Stimulated activated CD4-positive, alpha-beta T cell treated with anti-CD3 and anti-CD28 coated beads, Interleukin-15, amount 100 ng/mL, for 48 hours (primary cell): ENCODE results near the gene NOVA1.
"Not testable (repeated sequence)": the region's sequence is repeated elsewhere in the genome, so short reads cannot be mapped to it uniquely, and the experiment has no call there.

Experiments
- DNase-seq, 2 donors: peaks; one replicate each; pipeline ENCODE4 v3.0.0-alpha.2; 2020; ENCODE audit warnings: low read depth in 2 of 2

NOVA1 gene, protein sequence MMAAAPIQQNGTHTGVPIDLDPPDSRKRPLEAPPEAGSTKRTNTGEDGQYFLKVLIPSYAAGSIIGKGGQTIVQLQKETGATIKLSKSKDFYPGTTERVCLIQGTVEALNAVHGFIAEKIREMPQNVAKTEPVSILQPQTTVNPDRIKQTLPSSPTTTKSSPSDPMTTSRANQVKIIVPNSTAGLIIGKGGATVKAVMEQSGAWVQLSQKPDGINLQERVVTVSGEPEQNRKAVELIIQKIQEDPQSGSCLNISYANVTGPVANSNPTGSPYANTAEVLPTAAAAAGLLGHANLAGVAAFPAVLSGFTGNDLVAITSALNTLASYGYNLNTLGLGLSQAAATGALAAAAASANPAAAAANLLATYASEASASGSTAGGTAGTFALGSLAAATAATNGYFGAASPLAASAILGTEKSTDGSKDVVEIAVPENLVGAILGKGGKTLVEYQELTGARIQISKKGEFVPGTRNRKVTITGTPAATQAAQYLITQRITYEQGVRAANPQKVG

DNA sequence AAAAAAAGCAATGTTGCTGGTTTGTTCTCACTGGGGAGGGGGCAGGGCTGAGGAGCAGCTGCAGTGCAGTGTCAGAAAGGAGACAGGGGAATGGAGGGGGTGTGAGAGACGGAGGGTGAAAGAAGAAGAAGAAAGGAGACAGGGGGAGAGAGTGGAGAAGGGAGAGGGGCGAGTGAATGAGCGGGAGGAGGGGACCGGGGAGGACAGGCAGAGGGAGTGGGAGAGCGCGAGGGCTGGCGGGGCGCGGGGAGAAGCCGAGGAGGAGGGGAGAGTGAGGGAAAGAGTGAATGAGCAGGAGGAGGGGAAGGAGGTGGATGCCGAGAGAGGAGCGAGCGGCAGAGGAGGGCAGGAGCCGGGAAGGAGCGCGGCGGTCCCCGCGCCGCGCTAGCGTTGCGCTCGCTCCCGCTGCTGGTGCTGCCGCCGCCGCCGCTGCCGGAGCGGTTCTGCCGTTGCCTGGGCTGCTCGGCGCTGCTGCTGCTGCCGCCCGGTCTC lies at the start of gene NOVA1:
Gene NOVA1 (minus strand): TSS at position 445 of the 492 bp plus-strand sequence. CDS start 597 bp downstream, outside the sequence.
- no peak for DNase-seq

DNA sequence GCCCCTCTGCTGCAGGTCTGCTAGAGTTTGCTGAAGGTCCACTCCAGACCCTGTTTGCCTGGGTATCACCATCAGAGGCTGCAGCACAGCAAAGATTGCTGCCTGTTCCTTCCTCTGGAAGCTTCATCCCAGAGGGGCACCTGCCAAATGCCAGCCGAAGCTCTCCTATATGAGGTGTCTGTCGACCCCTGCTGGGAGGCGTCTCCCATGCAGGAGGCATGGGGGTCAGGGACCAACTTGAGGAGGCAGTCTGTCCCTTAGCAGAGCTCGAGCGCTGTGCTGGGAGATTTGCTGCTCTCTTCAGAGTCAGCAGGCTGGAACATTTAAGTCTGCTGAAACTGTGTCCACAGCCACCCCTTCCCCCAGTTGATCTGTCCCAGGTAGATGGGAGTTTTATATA lies 47.2 kb upstream of the NOVA1 start:
- not testable (repeated sequence) for DNase-seq

DNA sequence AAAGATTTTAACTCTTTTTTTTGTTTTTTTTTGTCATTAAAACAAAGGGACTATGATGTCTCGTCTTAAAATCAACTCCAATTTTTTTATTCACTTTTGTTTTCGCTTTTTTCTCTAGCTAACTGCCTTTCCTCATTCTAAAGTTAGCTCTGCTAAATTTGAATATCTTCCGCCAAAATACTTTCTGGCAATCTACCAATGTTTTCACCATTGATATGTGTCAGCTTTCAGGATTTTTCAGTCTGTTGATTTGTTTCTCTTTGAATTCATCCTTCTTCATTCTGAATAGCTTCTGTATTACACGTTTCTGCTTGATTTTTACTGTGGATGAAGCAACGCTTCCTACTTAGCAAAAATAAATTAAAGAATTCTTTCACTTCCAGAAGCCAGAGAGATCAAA lies 38.7 kb upstream of the NOVA1 start:
- DNase-seq, result no peak

DNA sequence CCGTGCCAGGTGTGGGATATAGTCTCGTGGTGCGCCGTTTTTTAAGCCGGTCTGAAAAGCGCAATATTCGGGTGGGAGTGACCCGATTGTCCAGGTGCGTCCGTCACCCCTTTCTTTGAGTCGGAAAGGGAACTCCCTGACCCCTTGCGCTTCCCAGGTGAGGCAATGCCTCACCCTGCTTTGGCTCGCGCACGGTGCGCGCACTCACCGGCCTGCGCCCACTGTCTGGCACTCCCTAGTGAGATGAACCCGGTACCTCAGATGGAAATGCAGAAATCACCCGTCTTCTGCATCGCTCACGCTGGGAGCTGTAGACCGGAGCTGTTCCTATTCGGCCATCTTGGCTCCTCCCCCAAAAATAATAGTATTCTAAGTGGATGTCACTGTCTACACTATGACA lies 37.1 kb upstream of the NOVA1 start:
- not testable (repeated sequence) for DNase-seq

DNA sequence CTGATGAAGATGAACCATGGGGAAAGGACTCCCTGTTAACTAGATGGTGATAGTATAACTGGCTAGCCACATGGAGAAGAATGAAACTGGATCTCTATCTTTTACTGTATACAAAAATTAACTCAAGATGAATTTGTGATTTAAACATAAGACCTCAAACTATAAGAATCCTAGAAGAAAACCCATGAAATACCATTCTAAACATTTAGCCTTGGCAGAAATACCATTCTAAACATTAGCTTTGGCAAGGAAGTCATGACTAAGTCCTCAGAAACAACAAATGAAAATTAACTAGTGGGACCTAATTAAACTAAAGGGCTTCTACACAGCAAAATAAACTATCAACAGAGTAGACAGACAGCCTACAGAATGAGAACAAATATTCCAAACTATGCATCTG lies 28.4 kb upstream of the NOVA1 start:
- no peak for DNase-seq

DNA sequence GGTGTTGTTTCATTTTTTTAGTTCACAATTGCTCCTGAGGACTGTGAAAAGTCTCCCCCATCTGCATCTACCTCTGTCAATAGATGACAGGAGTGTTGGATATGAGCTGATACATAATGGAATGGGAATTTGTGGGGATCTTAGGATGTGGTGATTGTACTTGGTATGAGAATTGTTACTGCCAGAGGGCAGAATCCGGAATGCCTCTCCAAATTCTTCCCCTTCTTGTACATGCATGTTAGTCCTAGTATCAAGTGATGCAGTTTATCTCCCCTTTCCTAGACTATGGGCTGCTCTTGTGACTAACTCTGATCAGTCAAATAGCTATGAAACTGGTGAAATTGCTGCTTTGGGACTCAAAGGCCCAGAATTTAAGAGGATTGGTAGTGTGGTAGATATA lies 24.8 kb upstream of the NOVA1 start:
- DNase-seq, result no peak

DNA sequence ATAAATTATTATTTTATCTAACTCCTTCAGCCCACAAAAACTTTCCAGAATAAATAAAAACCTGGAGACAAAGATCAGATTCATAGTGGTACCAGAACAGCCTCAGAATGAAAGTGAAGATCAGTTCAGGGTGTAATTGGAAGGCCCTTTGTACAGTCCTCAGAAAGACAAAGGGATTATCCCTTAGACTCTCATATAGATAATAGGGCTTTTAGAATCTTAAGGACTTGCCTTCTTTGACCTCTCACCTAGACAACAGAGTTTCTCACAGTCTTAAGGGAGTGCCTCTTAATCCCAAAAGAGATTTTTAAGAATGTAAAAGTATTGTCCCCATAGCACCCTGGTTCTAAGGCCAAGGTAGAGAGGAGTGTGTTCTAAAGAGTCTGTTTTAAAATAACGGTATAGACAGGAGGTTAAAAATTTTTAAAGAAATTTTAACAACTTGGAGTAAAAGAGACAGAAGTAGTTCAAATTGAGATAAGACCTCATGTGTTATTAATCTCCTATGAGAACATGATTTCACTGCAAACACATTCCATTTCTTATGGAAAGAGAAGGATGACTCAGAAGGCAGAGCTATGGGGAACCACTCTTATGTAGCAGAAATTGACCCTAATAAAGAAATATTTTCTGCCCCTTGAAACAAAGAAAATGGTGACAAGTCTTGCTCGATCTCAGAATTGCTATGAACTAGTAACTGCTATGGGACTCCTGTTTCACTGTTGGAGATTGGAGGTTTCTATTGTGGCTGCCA lies 24.2 kb upstream of the NOVA1 start:
- DNase-seq, result no peak

DNA sequence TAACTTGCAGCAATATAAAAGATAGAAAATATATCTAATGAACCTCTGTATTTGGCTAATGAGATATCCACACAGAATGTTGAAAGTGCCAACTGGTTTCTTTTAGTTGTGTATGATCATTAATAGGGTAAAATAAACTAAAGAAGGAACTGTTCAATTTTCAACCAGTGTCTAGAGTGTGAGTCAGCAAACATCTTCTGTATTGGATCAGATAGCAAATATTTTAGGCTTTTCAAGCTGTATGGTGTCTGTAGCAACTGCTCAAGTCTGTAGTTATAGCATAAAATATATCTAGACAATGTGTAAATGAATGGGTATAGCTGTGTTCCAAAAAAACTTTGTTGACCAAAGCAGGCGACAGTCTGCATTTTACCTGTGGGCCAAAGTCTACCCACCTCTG lies 23.5 kb upstream of the NOVA1 start:
- no peak for DNase-seq

DNA sequence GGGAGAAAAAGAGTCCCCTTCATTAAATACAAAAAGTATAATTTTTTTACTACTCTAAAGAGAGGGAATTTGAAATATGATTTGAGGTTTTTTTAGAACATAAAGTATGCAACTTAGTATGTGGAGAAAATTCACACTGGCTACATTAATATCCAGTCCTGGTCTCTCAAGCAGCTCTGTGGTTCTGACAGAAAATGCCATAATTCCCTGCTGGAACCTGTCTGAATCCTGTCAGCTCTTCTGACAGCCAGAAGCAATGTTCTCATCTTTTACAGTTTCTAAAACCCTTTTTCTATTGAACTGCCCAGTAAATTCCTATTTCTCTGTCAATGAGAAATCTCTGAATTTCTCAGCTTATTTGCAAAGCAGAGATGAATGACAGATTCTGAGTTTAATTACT lies 13.4 kb upstream of the NOVA1 start:
- DNase-seq, result no peak

DNA sequence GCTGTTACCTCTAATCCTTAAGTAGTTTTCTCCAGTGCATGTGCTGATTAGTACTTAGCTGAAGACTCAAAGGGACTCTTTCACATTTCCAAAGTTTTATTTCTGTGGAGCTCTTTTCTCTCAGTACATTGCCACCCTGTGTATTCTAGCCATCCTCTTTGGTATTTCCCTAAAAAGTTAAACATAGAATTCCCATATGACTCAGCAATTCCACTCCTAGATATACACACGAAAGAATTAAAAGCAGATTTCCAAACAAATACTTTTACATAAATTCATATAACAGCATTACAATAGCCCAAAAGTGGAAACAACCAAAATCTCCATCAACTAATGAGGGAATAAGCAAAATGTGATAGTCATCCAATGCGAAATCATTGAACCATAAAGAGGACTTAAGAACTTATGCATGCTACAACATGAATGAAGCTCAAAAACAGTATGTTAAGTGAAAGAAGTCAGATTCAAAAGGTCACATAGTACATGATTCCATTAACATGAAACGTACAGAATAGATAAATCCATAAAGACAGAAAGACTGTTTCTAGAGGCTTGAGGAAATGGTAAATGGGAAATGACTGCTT lies 9.0 kb upstream of the NOVA1 start:
- no peak for DNase-seq

DNA sequence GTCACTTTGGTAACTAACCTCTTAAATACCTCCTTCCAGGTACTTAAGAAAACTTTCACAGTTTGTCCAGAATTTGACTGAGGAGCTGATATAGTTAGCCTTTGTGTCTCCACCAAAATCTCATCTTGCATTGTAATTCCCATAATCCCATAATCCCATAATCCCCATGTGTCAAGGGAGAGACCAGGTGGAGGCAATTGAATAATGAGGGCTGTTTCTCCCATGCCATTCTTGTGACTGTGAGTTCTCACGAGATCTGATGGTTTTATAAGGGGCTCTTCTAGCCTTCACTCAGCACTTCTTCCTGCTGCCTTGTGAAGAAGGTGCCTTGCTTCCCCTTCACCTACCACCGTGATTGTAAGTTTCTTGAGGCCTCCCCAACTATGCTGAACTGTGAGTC lies 7.8 kb upstream of the NOVA1 start:
- no peak for DNase-seq

DNA sequence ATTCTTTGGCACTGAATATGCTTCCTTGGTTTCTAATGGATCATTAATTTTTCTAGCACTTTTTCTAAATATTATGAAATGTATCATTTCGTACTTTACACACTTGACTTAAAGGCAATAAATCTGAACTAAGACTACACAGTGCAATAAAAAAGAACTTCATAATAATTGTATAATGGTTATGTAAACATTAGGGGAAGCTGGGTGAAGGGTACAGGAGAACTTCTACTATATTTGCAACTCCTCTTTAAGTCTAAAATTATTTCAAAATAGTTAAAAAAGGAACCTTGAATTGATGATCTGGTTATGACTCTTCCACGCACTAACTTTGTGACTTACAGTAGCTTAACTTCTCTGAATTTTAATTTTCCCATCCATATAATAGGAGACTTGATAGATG lies 5.1 kb upstream of the NOVA1 start:
- no peak for DNase-seq

DNA sequence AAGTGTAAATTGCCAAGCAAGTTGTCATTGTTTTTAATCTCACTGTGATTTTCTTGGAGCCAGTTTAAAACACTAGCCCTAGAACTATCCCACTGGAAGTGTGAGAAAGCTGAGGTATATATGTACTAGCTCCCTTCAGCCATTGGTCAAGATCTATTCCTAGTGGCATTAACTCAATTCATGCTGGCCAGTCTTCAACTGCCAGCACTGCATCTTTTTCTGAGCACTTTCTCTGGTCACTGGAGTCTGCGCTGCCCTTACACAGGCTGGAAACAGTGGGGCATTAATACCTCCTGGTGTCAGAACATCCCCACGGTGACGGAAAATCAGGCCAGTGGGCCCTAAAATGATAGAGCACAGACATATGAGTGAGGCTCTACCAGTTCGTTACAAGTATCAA lies 4.0 kb upstream of the NOVA1 start:
- DNase-seq, result no peak

DNA sequence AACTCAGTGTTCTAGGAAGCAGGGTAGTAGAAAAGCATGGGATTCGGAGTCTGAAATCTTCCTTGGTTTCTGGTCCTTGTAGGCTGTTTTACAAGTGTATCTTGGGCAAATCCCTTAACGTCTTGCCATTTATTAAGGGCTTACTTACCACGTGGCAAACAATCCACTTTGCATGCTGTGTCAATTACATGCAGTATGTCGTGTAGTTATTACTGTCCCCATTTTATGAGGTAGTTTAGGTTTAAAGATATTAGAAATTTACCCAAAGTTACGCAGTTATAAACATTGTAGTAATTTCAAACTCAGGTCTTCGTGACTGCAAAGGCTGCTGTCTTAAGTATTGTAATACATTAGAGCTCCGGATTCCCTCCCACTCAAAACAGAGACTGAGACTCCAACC lies 1.5 kb upstream of the NOVA1 start:
- no peak for DNase-seq

DNA sequence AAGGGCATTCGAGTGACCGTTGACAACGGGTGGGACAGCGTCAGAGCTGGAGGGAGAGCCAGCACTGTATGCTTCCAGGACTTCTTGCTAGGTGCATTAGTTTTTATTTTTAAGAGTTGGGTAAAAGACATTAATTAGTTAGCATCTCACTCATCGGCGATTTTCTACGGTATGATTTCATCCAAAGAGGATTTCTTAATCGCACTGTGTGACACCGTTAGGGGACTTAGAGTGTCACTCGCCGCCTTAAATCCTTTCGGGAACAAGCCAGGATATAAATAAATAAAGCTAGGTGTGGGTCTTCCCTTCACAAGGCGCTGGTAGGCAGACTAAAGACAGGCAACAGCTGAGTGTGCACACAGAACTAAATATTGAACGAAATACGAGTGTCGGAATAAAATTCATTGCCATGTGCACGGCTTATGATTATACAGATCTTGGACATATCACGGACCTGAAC lies 869 bp upstream of the NOVA1 start:
- DNase-seq, result no peak

DNA sequence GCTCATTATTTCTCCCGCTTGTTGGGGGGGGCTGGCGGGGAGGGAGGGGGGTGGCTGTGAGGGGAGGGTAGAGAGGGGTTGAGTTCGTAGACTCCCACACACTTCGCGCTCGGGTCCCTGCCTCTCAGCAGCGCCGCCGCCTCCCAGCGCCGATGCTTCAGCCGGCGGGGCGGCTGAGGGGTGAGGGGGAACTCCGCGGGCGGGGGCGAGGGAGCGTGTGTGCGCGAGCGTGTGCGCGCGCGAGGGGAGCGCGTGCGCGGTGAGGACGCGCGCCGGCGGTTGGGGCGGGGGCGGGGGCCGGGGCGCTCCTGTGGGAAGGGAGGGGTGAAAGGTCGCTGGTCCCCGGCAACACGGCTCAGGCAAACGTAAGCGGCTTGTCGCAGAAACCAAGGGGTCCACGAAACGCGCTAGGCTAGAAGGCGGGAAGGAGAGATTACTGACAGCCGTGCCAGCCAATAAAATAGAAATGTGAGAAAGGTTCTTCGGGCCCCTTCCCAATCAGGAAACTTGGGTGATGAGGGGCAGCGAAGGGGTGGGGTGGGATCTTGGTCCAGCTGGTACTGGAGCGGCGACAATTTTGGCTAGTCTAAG lies 343 bp upstream of the NOVA1 start:
- DNase-seq, result no peak

DNA sequence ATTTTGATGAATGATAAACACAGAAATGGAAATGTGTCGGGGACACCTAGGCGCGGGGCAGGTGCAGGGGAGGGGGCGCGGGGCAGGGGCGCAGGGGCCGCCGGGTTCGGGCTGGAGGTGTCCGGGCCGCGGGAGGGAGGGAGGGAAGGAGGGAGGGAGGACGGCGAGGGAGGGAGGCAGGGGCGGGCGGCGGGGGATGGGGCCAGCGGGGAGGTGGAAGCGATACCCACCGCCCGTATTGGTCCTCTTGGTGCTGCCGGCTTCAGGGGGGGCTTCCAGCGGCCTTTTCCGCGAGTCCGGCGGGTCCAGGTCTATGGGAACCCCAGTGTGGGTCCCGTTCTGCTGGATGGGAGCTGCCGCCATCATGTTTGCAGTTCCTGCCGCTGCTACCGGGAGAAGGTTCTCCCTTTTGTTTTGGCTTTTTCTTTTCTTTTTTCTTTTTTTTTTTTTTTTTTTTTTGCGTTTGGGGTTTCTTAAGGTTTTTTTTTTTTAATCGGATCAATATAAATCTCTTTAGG lies 703 bp downstream of the NOVA1 start:
- no peak for DNase-seq

DNA sequence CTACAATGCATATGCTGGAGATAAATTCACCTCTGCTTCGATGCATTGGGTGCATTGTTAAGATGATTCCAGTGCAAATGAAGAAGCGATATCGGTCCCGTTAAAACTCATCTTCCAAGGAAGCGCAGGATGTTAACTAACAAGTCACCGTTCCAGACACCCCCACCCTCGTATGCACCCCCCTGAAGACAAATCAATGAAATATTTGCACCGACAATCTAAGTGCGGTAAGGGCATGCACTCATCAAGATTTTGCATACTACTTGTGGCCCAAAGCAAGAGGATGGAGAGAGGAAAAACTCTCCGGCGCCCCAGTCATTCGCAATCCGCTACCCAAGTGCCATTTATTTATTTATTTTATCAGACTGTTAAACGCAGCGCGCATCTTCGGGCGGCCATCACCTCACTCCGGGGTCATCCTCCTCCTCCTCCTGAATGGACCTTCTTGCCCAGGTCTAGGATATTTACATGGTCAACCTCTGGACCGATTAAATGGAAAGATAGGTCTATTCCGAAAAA lies 1.2 kb downstream of the NOVA1 start:
- DNase-seq, result no peak

DNA sequence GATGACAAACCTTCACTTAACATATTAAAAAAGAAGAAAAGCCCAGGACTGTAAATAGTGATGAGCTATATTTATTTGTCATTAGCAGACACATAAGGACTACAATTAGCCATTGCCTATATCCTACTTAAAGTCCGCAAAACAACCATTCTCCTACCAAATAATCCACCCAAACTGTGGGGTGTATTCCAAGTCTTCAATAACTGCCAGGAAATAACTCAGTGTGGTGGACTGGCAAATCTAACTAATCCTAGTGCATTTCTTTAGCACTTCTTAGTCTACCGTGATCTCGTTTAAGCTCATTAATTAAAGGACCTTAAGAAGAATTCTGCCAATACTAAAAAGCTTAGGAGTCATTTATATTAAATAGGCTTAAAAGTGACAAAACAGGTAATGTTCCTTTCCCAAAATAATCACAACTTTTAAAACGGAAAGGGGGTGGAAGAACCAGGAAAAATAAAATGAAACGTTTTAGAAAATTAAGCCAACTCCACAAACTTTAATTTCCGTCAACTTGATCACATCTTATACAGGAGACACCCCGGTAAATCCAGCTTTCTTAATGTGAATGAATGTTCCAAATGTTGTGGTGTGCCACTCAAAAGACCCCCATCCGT lies 1.8 kb downstream of the NOVA1 start:
- DNase-seq, result no peak

DNA sequence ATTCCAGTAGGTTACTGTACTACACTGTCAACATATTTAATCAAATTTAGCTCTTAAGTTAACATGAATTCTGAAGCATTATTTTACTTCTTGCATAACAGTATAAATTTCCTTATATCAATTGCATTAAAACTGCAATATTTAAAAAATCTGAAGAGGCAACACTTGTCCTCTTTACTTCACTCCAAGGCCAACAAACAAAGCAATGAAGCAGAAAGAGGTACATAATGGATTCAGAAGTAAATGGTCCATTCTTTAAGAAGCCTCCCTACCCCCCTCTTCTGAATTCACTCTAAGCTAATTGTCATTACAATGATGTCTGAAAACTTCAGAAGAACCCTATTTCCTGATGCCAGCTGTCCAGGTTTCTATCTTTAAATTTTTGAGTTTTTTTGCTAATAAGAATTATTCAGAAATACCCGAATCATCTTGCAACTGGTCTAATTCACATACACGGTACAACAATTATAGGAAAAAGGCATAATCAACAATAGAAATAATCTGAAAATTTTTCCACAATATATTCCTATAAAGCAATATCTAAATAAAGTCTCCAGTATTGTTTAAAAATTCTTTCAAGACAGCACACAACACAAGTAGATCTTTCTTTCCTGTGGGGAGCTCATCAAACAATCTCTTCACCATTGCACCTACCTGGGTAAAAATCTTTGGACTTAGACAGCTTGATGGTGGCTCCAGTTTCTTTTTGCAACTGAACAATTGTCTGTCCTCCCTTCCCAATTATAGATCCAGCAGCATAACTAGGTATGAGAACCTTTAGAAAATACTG lies 2.9 kb downstream of the NOVA1 start:
- DNase-seq, result no peak
